Posterior vena cava (tissue), 2 donors: ENCODE measurements around the gene COL3A1. TPM values are rescaled to one million over a fixed set of nuclear protein-coding genes. Genes with fewer than 3 reads are reported as not detected.

Experiments used
- DNase-seq: peaks from one replicate; pipeline ENCODE4 v3.0.0-alpha.2; 2020; ENCODE audit warnings: low spot score
- intact Hi-C, 2 donors: fragments of 100-400 bp; cut with DNase I; formaldehyde crosslinking; loops; one replicate each; pipeline versions ENCODE4 v1.14.1 to v1.14.2; 2022 to 2023
- total RNA-seq, 2 donors: library from RNA; stranded (reverse); fragmentation: NEBNext Ultra II Directional; extraction: Animal tissue kit (Norgen Biotek cat#: 25700); gene quantifications; one replicate each; pipeline ENCODE4 v1.2.1, GENCODE V29; 2021
- donor health status: DM: yes; HTN: yes; CAD: no.
- donor health status: DM: yes; HTN: yes; CAD: no.

Gene COL3A1
- total RNA-seq, 2 donors from 2014 or later: 826 to 2,244 TPM

DNA sequence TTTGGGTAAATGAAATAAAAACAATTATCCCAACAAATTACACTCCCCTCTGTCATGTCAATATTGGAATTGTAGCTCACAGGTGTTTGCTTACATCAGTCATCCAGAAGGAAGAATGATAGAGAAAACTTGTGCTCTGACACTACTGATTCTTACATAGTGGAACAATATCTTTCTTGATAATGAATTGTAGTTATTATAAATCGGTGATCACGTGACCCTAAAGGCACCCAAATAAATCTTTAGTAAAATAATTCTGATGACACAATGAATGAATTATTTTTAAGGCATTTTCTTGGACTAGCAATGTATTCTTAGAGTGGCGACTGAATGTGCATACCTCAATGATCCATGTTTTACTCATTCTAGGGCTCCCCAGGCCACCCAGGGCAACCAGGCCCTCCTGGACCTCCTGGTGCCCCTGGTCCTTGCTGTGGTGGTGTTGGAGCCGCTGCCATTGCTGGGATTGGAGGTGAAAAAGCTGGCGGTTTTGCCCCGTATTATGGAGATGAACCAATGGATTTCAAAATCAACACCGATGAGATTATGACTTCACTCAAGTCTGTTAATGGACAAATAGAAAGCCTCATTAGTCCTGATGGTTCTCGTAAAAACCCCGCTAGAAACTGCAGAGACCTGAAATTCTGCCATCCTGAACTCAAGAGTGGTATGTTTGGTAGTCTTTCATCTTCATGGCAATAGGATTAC, 34.5 kb downstream of the COL3A1 start:
- intact Hi-C loops: no loop called here
- no peak for DNase-seq

- DNase-seq: no peak
- intact Hi-C loops: no loop called here
These were observed 36.4 kb downstream of the COL3A1 start for GRCh38 chr2:189010536-189010935.

DNA sequence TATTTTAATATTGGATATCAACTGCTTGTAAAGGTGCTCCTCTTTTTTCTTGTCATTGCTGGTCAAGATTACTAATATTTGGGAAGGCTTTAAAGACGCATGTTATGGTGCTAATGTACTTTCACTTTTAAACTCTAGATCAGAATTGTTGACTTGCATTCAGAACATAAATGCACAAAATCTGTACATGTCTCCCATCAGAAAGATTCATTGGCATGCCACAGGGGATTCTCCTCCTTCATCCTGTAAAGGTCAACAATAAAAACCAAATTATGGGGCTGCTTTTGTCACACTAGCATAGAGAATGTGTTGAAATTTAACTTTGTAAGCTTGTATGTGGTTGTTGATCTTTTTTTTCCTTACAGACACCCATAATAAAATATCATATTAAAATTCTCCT, 38.2 kb downstream of the COL3A1 start:
- intact Hi-C loops: no loop called here
- no peak for DNase-seq

DNA sequence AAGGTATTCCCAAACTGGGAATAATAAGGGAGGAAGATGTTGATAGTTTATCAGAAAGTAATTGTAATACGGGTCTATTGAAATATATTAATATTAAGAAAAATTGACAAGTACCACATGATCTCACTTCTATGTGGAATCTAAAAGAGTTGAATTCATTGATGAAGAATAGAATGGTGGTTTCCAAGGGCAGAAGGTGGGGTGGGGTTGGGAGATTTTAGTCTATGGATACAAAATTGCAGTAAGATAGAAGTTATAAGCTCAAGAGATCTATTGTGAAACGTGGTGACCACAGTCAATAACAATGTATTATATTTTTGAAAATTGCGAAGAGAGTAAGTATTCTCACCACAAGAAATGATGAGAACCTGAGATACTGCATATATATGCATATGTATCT, 38.9 kb downstream of the COL3A1 start:
- intact Hi-C loops: no loop called here
- no peak for DNase-seq

GRCh38 chr2:189013671-189014448, 39.7 kb downstream of the COL3A1 start:
- intact Hi-C loops: no loop called here
- no peak for DNase-seq

DNA sequence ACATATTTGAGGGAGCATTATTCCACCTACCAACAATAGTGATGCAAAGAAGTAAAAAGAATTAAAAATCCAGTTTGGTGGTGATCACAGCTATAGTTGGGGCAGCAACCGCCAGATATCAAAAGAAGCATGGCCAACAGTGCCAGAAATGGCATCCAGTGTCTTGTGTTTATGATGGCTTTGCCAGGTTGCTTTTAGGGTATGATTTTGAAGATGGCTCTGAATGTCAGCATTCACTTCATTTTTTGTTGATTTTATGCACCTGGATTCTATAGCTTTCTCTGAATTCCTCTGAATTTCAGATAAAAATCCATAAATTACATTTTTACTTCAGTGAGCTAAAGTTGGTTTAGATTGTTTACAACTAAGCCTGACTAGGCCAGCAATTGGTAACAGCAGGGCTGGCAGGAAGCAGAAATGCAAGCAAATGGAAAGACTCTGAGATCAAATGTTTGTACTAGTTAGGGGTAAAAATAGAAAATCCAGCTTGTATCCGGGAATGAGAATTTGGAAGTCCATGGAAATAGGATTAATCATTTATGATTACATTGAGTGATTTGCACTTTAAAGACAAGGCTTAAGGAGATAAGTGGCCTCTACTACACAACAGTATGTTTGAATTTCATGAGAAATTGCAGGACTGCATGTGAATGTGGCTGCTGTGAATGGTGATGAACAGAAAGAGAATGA, 40.4 kb downstream of the COL3A1 start:
- DNase-seq: no peak
- intact Hi-C loops: no loop called here

- intact Hi-C loops: no loop called here
These were observed 41.2 kb downstream of the COL3A1 start for GRCh38 chr2:189015359-189015758.

DNA sequence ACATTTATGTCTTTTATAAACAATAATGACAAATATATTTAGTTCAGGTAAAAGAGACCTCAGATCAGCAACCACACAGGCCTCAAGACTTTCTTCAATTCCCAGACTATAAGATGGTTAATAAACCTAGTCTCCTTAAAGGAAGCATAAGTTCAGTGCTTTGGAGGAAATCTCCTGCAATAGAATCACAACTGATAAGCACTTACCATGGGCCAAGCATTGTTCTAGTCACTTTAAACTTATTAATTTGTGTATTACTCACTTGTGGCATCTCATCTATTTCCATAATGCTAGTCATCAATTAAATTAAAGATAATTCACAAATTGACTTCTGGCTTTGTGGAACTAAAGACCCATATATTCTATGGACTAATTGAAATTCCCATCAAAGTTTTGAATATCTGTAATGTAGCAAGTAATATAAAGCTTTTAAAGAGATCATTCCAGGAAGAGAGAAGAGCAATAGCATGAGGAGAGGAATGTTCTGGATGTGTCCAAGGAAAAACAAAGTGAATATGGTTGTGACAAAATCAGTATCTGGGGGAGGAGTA, 42.2 kb downstream of the COL3A1 start:
- DNase-seq: no peak
- intact Hi-C loops: no loop called here

More at GRCh38 chr2:189015359-189015758, 41.2 kb downstream of the COL3A1 start:
- DNase-seq: no peak

GRCh38 chr2:189018631-189019030, 44.5 kb downstream of the COL3A1 start:
- no peak for DNase-seq
- intact Hi-C loops: no loop called here

DNA sequence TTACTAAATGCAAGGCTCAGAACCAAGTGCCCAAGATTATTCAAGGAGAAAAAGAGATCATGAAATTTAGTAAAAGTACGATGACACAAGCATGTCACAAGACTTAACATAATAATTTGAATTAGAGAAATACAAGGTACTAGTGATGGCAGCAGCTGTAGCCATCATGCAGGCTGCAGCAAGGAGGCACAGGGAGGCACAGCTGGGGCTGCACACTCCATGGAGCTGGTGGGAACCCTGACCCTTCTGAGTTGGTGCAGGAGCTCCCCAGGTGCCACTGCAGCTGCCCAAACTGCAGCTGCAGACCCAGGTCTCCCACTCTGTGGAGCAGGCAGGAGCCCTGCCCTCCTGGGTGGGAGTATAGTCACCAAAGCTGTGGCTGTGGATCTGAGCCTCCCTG, 46.0 kb downstream of the COL3A1 start:
- DNase-seq: peak; percentile 60
- intact Hi-C loops: no loop called here

- no peak for DNase-seq
- intact Hi-C loops: no loop called here
These were observed 47.9 kb downstream of the COL3A1 start for GRCh38 chr2:189022053-189022481.

- intact Hi-C loops: no loop called here
- no peak for DNase-seq
These were observed 48.3 kb downstream of the COL3A1 start for GRCh38 chr2:189022492-189022891.

DNA sequence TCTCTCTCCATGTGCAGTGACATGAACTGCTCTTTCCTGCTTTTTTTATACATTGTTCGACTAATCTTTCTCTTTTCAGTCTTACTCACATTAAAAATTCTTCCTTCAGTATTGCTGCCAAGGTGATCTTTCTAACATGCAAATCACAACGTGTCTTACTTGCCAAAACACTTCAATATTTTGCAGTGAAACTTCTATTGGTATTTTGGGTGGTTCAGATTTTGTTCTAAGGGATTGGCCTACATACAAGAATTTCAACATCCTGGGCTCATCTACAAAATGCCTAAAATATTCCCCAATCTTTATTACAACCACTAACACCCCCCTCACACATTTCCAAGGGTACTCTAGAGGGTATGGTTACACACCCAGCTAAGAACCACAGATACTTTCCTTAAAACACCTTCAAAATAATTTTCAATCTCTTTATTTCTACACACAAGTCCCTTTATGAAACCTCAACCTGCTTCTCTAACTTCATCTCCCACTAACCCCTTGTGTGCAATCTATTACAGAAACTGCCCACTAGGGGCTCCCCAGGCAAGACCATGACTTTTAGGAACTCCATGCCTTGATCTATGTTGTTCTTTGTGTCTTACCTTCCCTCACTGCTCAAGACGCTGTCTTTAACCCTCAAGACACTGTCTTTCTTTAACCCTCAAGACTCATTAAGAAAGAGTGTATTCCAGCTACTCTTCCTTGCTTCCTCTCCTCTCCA, 50.9 kb downstream of the COL3A1 start:
- no peak for DNase-seq
- intact Hi-C loops: no loop called here

DNA sequence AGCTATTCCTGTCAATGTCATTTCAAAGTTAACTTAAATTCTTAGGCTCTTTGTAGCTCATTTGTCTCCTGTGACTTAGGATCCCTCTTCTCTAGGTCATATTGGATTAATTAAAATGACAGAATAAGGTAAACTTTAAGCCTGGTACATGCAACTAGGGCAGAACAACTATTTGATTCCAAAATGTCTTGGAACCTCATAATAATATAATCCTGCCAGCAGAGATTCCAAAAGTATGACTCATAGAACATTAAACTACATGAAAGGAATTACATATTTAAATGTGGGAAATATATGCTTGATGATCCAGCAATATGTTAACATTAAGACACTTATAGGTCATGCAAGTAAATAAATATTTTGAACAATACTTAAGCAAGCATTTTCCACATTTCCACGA, 63.3 kb downstream of the COL3A1 start:
- no peak for DNase-seq
- intact Hi-C loops: no loop called here

DNA sequence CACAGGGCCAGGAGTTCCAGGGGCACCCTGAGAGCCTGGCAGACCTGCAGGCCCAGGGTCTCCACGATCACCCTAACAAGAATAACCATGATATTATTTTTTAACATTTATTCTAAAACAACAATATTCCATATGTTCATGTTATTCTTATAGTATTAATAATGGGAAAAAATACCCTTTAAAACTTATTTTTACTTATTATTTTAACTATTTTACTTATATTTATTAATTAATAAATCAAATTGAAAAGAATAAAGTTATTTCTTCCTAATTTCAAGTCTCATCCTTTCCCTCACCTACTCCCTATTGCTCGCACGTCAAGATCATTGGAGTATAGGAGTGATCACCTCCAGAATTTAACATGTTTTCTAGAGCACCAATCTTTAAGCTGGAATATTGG, 71.7 kb downstream of the COL3A1 start:
- intact Hi-C loops: loop anchor here in 1 of 2 donors (10.0 kb wide), 1 partner anchor 51 kb away; no protein-coding TSS in a partner anchor
- no peak for DNase-seq

- intact Hi-C loops: loop anchor here in 1 of 2 donors (10.0 kb wide), 1 partner anchor 52 kb away; no protein-coding TSS in a partner anchor
- no peak for DNase-seq
These were observed 72.1 kb downstream of the COL3A1 start for GRCh38 chr2:189046320-189046719.

DNA sequence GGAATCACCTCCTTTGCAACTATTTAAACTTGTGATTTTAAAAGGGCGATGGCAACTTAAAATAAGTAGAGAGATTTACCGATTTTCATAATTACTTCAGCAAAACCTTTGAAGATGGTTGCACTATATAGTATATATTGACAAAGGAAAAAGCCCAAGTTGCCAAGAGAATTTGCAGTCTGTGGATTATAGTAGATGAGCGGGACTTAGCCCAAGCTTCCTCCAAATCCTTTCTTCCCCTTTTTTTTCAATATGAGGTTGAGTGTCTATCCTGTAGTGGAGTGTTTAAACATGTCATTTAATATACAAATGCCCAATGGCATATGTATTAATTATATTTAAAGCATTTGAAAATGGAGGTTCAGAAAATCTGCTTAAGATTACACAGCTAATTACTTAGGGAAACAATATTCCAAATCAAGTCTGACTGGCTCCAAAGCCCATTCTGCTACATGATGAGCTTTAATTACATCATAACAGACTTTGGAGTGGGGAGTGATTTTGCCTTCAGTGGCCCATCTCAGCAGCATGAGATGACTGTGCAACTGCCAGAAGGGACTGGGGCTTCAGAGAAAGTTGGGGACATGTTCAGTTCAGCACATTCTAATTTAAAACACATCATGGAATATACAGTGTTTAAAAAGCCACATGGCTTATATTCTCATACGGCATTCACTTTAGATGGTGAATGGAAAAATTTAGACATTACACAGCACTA, 73.2 kb downstream of the COL3A1 start:
- intact Hi-C loops: loop anchor here in 1 of 2 donors (10.0 kb wide), 1 partner anchor 53 kb away; no protein-coding TSS in a partner anchor
- DNase-seq: no peak

DNA sequence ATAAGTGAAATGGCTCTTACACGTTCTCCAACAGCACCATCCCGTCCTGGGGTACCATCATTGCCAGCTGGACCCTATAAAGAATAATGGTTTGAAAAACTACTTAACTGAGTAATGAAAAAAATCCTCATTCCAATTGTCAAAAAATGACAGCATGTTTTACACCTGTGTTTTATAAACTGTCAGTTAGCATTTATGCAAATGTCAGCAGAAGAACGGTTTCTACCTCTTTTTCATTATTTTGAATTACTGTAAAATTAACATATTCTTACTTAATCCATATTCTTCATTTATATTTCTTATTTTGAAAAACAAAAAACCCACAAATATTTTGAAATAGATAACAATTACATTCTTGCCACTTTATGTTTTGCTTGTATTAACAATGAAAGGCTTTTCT, 74.0 kb downstream of the COL3A1 start:
- intact Hi-C loops: loop anchor here in 1 of 2 donors (10.0 kb wide), 1 partner anchor 53 kb away; no protein-coding TSS in a partner anchor

More for the DNA sequence above, 74.0 kb downstream of the COL3A1 start:
- DNase-seq: no peak
